Psoas muscle (tissue), 8 donors: ENCODE results near the gene MNX1. TPM values are rescaled to one million over a fixed set of nuclear protein-coding genes. Genes with fewer than 3 reads are reported as not detected.
A peak's percentile ranks its signal among the peaks of the same experiment; 100 is the strongest.

Source experiments
- ATAC-seq, 4 donors: fragments of 200-7000 bp; cut with Tn5 transposase; one replicate each; pipeline ENCODE4 v1.9.1; 2020; ENCODE audit warnings: moderate library complexity in 3 of 4, mild to moderate bottlenecking in 2 of 4
- DNase-seq, 2 donors: peaks; one replicate each; pipeline ENCODE4 v3.0.0-alpha.2; 2020
- H3K27ac ChIP-seq: fragments of 200-600 bp; one replicate; pipeline ENCODE4 v1.8.0; 2022
- H3K27me3 ChIP-seq, 3 donors: fragments of 200-600 bp in 1 of 3; one replicate each; pipeline versions ENCODE4 v1.6.1 to v1.8.0; 2013 to 2022; ENCODE audit warnings: low read length in 2 of 3, mild to moderate bottlenecking in 2 of 3, moderate library complexity in 1 of 3; ENCODE audit not compliant: insufficient read depth in 3 of 3
- H3K36me3 ChIP-seq, 2 donors: fragments of 200-600 bp in 1 of 2; one replicate each; pipeline versions ENCODE4 v1.6.1 to v1.8.0; 2013 to 2022; ENCODE audit warnings: low read depth in 1 of 2, mild to moderate bottlenecking in 1 of 2, moderate library complexity in 1 of 2; ENCODE audit not compliant: insufficient read depth in 1 of 2
- H3K4me1 ChIP-seq: fragments of 200-600 bp; one replicate; pipeline ENCODE4 v1.8.0; 2022
- H3K4me3 ChIP-seq: fragments of 200-600 bp; one replicate; pipeline ENCODE4 v1.8.0; 2022; ENCODE audit warnings: mild to moderate bottlenecking
- H3K9me3 ChIP-seq: fragments of 200-600 bp; one replicate; pipeline ENCODE4 v1.8.0; 2022
- CTCF ChIP-seq: fragments of 200-600 bp; IDR thresholded peaks from one replicate; pipeline ENCODE4 v1.8.0; 2022; ENCODE audit warnings: antibody characterized with exemption
- WGBS, 3 donors: extraction: QIAGEN DNeasy Blood & Tissue Kit; methylation state at CpG; one replicate each; pipeline versions ENCODE4 v1.1.6 to v1.1.7; 2013; 5-methylcytosine and 5-hydroxymethylcytosine counted together
- intact Hi-C, 2 donors: fragments of 100-400 bp; cut with DNase I; formaldehyde crosslinking; loops; one replicate each; pipeline versions ENCODE4 v1.11.0 to v1.14.2; 2022
- polyA plus RNA-seq, 3 donors: library from polyadenylated mRNA; stranded (reverse); fragments of 200-250 nt; gene quantifications; one replicate each; pipeline ENCODE4 v1.2.3, GENCODE V29; 2013
- total RNA-seq, 4 donors: library from RNA; stranded (reverse); fragmentation: NEBNext Ultra II Directional in 2 of 4; extraction: Animal tissue kit (Norgen Biotek cat#: 25700) in 2 of 4; gene quantifications; one replicate each; pipeline versions ENCODE4 v1.2.1 to v1.2.4, GENCODE V29; 2021 to 2023
- donor health status: healthy with polysubstance abuse.
- donor health status: DM: no; HTN: no; CAD: no; lungs with moderate emphysema.
- donor health status: Bipolar disorder and iron deficiency.
- donor health status: healthy.
- donor health status: DM: yes; HTN: yes; CAD: no.
- donor health status: DM: no; HTN: no; CAD: no.
- donor health status: DM: no; HTN: no; CAD: no.
- donor health status: DM: yes; HTN: yes; CAD: no.

The MNX1 gene
- total and polyA plus RNA-seq, 7 donors: not detected

- H3K9me3 ChIP-seq: no peaks in the 10 kb centered on the region
- no peaks in the 10 kb centered on the region for H3K36me3 ChIP-seq
- TF ChIP-seq CTCF: no peak
- H3K27me3 ChIP-seq: peaks cover 0 to 99% (median 60%) of the 10 kb centered on the region in 3 donors
- intact Hi-C loops: no loop called here
- no peak overlapping the region for H3K27ac ChIP-seq
- WGBS, 3 donors: 1 to 2% (median 1%) methylated on average over 51 to 60 of the region's 60 CpGs
- DNase-seq (no peak), ATAC-seq (peak in 3 of 4 donors; percentile 48 to 73 (median 68))
- peaks cover 33% of the 10 kb centered on the region for H3K4me1 ChIP-seq
- H3K4me3 ChIP-seq: peak overlapping the region; percentile 43
Observed at GRCh38 chr7:157003756-157004520, 6.5 kb downstream of the MNX1 start.

- Histone ChIP-seq H3K4me3 (peak overlapping the region; percentile 43), H3K36me3 (no peaks in the 10 kb centered on the region), H3K27me3 (peaks cover 0 to 99% (median 59%) of the 10 kb centered on the region in 3 donors), H3K9me3 (no peaks in the 10 kb centered on the region), H3K27ac (no peak overlapping the region), H3K4me1 (peaks cover 33% of the 10 kb centered on the region)
- TF ChIP-seq CTCF: no peak
- ATAC-seq (no peak), DNase-seq (no peak)
- intact Hi-C loops: no loop called here
- 7 to 13% (median 8%) methylated on average over 6 of the region's 6 CpGs for WGBS, 3 donors
Observed at GRCh38 chr7:157003445-157003755, 7.1 kb downstream of the MNX1 start.

DNA sequence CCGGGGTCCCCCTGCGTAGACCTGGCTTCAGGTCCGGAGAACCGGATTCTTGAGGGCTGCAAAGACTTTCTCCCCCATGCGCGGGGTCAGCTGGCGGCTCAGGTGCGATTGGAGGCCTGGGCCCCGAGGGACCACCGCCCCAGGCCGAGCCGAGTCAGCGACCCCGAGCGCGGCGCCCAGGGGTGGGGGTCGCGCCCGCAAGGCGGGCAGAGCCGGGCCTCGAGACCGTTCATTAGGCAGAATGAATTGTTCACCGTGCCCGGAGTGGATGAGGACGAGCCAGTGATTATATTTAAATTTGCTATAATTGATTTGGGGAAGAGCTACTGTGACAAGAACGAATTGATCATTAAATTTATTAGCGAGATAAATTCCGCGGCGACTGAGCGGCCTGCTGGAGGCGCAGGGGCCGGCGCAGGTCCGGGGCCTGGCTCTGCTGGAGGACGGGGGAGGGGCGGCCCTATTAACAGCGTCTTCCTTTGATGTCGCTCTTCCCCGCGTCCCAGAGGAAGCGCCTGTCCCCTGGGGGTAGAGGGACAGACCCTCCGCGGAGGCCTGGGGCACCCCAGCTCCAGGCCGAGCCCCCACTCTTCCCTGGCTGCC lies 7.5 kb downstream of the MNX1 start:
- intact Hi-C loops: no loop called here
- Histone ChIP-seq H3K9me3 (no peaks in the 10 kb centered on the region), H3K36me3 (no peaks in the 10 kb centered on the region), H3K4me1 (peaks cover 33% of the 10 kb centered on the region), H3K27ac (no peak overlapping the region), H3K4me3 (no peak overlapping the region), H3K27me3 (peaks cover 0 to 99% (median 57%) of the 10 kb centered on the region in 3 donors)
- DNase-seq (no peak), ATAC-seq (no peak)
- TF ChIP-seq CTCF: no peak
- 5 to 6% (median 5%) methylated on average over 45 to 47 of the region's 47 CpGs for WGBS, 3 donors

GRCh38 chr7:157001920-157002818 lies 8.3 kb downstream of the MNX1 start:
- Histone ChIP-seq H3K36me3 (no peaks in the 10 kb centered on the region), H3K4me1 (peaks cover 33% of the 10 kb centered on the region), H3K27me3 (peaks cover 0 to 99% (median 54%) of the 10 kb centered on the region in 3 donors), H3K27ac (no peak overlapping the region), H3K9me3 (no peaks in the 10 kb centered on the region), H3K4me3 (no peak overlapping the region)
- no peak for TF ChIP-seq CTCF
- intact Hi-C loops: no loop called here
- DNase-seq (no peak), ATAC-seq (no peak)
- 5 to 7% (median 7%) methylated on average over 32 of the region's 32 CpGs for WGBS, 3 donors
